ENCODE results near the gene GNAI3.

Gene GNAI3

DNA sequence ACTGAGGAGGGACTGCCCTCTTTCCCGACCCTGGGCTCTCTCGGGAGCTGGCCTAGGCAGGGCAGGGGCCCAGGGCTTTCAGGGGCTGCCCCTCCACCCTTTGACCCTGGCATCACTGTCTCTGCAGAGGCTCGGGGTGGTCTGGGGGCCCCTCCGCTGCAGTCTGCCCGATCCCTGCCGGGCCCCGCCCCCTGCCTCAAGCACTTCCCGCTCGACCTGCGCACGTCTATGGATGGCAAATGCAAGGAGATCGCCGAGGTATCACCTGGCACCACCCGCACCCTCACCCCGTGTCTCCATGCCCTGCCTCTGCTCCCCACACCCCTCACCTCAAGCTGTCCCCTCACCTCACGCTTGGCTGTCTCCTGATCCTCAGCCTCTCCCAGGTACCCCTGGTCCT, 76.8 kb downstream of the GNAI3 start:
- no peak for DNase-seq

DNA sequence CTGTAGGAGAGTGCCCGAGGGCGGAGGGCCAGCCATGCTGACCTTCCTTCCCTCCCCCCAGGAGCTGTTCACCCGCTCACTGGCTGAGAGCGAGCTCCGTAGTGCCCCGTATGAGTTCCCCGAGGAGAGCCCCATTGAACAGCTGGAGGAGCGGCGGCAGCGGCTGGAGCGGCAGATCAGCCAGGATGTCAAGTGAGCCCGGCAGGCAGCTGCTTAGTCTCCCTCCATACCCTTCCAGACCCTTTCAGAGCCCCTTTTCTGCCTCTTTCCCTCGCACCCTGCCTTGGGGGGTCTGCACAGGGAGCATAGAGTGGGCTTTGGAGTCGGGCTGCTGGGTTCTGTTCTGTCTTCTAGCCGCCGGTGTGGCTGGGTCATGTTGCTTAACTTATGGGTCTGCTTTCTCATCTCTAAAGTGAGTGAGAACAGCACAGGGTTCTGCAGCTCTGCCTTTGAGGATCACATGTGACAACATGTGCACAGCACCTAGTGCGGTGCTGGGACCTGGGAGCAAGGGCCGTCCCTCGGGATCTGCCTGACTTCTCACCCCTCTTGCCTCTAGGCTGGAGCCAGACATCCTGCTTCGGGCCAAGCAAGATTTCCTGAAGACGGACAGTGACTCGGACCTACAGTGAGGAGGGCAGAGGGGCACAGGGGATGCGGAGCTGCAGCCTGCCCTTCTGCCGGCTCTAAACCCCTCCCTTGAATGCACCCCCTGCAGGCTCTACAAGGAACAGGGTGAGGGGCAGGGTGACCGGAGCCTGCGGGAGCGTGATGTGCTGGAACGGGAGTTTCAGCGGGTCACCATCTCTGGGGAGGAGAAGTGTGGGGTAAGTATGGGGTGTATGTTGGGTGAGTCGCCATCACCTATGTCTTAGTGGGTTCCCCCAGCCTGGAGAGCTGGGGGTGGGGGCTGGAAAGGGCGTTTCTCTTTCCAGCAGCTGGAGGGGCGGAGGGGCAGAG, 77.5 kb downstream of the GNAI3 start:
- DNase-seq, result no peak

DNA sequence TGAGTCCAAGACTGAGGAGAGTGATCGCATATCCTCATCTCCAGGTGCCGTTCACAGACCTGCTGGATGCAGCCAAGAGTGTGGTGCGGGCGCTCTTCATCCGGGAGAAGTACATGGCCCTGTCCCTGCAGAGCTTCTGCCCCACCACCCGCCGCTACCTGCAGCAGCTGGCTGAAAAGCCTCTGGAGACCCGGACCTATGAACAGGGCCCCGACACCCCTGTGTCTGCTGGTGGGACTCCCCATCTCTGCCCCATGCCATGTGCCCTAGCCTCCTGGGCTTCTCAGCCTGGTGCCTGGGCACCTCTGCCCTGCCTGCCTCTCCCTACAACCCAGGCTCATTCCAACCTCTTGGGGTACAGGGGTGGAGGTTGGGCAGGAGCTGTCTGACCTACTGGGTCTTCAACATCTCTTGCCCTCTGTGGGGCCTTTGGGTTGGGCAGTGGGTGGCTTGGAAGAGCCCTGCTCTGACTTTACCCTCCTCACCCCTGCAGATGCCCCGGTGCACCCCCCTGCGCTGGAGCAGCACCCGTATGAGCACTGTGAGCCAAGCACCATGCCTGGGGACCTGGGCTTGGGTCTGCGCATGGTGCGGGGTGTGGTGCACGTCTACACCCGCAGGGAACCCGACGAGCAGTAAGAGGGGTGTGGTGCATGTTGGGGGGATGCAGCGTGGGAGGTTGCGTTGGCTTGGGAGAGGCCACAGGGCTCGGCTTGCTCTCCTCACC, 78.4 kb downstream of the GNAI3 start:
- DNase-seq, result no peak

DNA sequence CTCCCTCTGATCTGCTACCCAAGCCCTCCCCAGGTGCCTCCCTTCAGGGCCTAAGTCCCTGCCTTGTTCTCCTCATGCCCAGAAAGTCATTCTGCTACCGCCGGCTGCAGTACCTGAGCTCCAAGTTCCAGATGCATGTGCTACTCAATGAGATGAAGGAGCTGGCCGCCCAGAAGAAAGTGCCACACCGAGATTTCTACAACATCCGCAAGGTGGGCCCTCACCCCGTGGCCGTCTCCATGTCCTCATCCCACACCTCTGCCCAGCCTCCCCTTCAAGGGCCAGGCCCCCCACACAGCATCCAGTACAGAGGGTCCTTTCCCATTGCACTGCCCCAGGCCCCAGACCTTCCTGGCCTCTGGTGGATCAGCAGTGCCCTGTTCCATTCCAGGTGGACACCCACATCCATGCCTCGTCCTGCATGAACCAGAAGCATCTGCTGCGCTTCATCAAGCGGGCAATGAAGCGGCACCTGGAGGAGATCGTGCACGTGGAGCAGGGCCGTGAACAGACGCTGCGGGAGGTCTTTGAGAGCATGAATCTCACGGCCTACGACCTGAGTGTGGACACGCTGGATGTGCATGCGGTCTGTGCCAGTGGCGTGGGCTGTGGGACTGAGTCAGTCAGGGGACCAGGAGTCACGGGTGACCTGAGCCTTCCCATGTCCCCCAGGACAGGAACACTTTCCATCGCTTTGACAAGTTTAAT, 79.4 kb downstream of the GNAI3 start:
- DNase-seq, result no peak

DNA sequence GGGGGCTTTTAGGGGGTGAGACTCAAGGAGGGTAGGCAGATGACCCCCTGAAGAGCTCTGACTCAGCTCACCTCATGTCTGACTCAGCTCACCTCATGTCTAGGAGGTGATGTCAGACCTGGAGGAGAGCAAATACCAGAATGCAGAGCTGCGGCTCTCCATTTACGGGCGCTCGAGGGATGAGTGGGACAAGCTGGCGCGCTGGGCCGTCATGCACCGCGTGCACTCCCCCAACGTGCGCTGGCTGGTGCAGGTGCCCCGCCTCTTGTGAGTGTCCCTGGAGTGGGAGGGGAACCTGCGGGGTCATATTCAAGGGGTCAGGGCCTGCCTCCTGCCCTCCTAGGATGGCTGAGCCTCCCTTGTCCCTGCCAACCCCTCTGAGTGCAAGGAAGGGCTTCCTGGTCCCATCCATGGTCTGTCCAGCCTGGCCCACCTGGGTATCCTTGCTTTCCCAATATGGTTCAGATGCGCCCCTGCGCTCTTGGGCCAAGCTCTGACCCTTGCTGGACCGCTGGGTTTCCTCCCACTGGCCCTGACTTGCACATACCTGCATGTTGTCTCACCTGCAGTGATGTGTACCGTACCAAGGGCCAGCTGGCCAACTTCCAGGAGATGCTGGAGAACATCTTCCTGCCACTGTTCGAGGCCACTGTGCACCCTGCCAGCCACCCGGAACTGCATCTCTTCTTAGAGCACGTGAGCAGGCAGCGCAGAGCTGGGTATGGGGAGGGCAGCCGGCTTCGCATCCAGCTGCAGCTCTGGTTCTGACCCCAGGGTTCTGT, 80.3 kb downstream of the GNAI3 start:
- no peak for DNase-seq

DNA sequence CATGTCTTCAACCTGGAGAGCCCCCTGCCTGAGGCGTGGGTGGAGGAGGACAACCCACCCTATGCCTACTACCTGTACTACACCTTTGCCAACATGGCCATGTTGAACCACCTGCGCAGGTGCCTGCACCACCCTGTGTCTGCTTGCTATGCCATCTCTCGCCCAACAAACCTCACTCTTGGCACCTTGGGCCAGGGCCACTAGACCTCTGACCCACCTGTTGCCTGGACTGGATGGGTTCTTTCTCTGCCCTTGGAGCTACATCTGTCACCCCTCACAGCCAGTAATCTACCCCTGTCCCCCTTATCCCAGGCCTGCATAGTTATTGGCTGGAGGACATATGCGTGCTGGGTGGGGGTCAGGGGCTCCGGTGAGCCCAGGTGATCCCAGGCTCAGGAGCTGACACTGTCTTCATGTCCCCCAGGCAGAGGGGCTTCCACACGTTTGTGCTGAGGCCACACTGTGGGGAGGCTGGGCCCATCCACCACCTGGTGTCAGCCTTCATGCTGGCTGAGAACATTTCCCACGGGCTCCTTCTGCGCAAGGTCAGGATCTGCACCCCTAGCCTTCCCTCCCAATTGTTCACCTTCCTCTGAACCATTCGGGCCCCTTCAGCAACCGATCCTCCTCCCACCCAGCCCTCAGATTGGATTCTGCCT, 81.1 kb downstream of the GNAI3 start:
- DNase-seq, result no peak

DNA sequence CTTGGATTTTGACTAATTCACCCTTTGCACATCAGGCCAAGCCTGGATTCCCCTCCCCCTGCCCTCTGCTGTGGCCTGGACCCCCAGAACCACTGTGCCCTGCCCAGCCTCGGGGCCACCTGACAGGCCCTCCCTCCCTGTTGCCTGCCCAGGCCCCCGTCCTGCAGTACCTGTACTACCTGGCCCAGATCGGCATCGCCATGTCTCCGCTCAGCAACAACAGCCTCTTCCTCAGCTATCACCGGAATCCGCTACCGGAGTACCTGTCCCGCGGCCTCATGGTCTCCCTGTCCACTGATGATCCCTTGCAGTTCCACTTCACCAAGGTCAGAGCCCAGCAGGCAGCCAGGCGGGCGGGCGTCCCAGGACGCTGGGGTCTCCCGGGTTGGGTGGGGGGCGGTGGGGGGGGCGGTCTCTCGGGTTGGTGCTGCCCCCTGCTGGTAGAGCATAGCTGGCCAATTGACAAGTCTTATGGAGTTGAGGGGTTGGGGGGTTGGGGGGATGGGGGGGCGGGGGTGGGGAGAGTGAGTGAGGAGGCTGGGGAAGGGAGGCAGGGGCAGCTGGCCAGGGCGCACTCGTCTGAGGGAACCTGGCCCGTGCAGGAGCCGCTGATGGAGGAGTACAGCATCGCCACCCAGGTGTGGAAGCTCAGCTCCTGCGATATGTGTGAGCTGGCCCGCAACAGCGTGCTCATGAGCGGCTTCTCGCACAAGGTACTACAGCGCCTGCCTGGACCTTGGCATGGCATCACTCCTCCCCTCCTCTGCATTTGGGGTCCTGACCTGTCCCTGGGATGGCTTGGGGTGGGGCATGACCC, 81.9 kb downstream of the GNAI3 start:
- peak; percentile 82 for DNase-seq

DNA sequence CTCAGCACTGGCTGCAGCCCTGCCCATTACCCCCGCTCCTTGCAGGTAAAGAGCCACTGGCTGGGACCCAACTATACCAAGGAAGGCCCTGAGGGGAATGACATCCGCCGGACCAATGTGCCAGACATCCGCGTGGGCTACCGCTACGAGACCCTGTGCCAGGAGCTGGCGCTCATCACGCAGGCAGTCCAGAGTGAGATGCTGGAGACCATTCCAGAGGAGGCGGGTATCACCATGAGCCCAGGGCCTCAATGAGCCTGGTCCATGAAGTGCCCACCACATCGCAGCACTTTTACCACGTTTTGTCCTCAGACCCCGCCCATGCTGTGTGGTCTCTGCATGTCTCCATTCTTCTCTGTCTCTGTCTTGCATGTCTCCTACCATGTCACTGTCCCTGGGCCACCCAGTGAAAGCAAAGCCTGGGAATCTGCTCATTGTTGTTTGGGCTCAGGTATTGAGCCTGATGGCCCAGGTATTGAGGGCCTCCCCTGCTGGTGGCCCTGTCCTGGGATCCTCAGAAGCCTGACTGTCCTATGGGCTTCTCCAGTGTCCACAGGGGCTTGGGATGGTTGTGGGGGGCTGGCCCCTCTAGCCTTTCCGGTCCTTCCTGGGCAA, 82.6 kb downstream of the GNAI3 start:
- DNase-seq, result no peak

DNA sequence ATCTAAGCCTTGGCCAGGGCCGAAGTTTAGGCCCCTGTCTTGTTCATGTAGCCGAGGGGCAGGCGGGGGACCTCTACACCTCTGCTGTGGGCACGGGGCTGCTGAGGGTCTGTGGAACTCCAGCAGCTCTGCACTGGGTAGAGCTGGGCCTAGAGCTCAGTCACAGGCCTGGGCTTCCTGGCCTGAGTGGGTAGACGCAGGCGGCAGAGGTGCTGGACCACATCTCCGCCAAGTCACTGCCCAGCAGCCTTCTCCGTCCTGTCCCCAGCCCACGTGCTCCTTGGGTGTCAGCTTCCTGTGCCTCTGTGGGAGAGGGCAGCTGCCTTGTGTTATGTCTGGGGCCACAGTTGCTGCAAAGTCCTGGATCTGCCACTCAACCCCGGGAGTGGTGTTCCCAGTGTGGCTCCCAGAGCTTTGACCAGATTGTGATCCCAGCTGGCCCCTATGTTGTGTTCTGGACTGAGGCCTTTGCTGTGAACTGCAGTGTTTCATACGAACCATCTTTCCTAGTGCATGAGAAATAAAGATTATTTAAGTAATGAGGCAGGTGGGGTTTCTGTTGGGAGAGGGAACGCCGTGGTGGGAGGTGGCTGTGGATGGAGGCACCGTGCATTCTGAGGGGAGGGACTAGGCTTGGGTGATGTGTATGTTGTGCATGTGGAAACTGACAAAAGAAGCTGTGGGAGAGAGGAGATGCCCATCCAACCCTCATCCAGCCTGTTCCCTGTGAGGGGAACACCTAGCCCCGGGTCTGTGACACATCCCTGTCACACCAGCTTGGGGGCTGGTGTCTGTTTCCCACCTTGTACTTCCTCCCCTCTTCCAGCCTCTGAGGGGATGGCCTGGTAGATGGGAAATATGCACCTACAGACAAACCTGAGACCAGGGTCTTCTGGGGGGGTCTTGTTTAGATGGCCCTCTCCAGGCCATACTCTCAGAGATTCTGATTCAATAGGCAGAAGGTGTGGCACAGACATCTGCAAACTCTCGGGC, 83.4 kb downstream of the GNAI3 start:
- DNase-seq, result no peak

DNA sequence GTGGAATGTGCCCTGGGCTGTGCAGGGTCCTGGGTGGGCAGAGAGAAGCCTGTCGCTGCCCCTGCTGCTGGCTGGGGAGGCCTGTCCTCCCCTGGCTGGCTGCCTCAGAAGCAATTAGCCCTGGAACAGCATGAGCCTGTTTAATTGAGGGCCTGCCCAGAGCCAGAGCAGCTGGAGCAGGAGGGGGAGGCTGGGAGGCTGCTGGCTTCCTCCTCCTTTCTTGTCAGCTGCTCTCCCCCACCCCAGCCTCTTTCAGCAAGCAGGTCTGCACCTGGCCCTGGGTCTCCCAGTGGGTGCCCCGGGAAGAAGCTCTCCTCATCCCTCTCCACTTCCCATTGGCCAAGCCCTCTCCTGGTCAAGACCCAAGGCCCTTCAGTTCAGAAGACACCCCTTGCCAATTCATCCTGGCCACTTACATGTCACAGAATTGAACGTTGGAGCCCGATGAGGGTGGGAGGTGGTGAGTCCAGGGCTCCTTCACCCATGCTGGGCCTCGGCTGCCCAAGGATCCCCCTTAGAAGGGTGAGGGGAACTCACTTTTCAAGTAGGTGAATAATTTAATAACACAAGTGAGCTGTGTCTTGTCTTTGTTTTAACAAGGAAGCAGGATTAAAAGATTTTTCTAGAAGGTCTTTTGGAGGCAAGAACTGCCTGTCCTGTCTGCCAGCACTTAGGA, 84.4 kb downstream of the GNAI3 start:
- DNase-seq, result no peak

DNA sequence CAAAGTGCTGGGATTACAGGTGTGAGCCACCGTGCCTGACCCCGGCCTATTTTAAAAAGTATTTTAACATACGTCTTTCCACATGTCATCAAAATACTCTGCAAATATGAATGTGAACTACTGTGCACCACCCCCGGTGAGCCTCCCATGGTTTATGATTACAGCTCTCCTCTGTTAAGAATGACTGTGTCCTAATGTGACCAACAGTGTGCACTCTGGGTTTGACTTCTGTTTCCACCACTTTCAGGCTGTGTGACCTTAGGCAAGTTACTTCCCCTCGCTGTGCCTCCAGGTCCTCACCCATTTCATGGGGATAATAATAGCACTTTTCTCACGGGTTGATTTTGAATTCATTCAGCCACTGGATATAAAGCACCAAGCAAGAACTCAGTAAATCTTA, 85.9 kb downstream of the GNAI3 start:
- DNase-seq, result no peak

DNA sequence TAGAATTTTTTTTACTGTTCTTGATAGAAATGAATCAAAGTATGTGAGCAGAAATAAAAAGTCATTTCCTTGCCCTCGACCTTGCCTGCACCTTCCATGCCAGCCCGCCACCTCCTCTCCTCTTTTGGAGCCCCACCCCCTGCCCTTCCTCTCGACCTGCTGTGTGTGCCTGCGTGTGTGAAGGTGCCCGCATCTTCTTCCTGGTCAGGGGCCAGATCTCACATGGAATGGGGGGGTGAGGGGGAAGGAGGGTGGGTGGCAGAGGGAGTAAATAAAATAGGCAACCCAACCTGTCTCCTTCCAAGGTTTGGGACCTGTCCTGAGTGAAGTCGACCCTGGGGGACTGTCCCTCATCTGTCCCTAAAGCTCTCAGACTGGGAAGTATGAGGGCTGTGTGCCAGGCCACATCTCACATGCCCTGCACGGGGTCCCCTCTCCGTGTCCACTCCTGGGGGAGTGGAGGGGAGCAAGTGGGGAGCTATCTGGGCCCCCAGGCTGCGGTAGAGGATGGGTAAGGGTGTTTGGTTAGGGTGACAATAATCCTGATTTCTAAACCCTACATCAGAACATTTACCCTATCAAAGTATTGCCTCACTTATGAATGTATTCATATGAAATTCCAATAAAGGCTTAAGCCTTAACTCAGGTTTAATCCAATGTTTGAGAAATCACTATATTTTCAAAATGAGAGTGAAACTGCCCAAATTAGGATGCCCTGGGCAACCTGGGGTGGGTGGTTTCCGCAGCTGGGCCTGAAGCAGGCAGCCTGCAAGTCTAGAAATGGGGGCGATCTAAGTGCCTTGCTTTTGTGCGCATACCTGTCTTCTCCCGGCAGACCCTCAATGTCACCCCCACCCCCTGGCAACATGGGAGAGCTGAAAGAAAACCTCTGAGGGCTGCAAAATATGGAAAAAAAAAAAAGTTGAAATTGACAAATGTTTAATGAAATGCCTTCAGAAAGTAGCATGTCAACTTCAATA, 86.6 kb downstream of the GNAI3 start:
- no peak for DNase-seq

DNA sequence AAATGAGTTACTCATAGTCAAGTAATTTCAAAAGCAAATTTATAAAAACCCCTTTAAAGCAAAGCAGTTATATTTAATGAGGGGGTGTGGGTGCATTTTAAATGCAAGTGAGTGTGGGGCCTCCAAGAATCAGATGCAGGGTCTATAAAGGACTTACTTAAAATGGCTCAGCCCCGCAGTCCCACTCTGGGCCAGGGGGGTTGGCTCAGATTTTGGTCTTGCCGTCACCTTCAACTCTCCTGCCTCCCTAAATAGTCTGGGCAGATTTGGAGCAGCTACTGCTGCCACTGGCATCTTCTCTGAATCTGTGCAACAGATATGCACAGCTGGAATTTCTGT, 87.4 kb downstream of the GNAI3 start:
- DNase-seq, result no peak

DNA sequence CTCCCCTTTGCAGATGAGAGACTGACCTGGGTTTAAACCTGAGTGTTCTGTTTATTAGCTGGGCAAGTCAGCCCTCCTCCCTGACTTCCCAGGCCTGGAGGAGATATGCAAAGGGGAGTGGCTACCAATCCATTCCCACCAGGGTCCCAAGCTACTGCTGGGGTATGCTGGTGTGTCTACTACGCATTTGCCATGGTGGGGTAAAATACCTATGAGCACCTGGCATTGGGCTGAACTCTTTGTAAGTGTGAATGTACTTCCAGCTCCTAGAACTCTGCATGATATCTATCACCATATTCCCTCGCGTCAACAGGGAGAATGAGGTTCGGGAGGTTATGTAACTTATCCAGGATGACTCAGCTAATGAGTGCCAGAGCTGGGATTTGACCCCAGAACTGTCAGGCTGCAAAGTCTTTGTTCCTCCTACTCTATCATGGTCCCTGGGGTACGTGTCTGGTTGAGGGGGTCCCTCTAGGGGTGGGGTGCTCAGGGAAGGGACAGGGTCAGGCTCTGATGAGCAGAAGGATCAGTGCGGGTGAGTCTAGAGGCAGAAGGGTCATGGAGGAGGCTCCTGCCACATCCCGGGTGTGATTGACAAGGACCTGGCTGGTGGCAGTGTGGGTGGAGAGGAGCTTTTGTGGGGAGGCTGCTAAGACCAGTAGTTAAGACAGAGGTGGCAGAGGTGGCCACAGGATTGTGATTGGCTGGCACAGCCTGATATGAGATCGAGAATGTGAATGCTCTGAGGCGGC, 88.0 kb downstream of the GNAI3 start:
- no peak for DNase-seq

DNA sequence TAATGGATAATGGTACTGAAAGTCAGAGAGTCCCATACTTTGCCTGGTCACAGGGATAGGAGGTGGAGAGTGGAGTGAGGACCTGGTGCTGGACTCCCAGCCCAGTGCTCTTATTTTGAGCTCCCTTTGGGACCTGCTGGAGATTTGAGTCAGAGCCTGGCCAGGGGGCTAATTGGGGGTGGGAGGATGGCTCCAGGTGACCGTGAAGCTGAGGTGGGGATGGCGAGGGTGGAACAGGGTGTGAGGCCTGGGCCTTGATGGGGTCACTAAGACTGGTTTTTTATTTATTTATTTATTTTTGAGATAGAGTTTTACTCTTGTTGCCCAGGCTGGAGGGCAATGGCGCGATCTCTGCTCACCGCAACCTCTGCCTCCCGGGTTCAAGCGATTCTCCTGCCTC, 89.0 kb downstream of the GNAI3 start:
- DNase-seq, result no peak

DNA sequence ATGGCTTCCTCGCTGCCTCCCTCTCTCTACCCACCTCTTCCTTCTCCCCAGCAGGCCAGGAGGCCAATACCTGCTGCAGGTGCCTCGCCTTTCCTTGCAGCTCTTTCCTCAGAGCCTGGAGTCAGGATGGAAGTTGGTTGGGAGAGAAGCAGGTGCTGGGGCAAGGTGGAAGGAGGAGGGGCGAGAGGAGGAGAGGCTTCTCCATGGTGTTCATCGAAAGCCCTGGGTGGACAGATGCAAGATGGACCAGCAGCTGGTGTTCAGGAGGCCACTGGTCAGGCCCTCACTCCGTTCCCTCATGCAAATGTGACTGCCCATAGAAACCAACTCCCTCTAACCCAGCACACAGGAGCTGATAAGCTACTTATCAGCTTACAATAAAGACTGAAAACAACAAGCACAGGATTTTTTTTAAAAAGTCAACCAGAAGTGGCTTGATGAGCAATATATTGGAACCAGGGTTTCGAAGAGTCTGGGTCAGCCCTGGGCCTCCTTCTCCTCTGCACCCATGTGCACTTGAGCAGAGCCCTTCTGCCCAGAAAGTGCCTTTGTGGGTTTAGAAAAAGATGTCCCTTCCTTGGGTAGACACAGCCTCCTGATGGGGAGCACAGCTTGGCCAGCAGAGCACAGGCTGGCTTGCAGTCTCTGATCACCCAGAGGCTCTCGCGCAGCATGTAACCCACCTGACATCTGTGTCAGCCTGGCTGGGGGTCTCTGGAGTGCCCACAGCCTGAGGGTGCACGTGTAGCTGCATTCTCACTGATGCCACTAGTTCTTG, 90.8 kb downstream of the GNAI3 start:
- DNase-seq, result no peak

All from activated effector memory CD4-positive, alpha-beta T cell treated with anti-CD3 and anti-CD28 coated beads, Interleukin-2, amount 50 U/mL, for 16 hours (primary cell).